OCI-LY7 (cell line): ENCODE measurements around the gene MED27.

ENCODE experiments used
- CTCF ChIP-seq: fragments of 200-600 bp; sonication (generic); conservative IDR thresholded peaks from 2 replicates; pipeline ENCODE4 v1.5.1; 2014; ENCODE audit warnings: mild to moderate bottlenecking, antibody characterized with exemption, low read length, moderate library complexity, mixed read lengths
- EZH2phosphoT487 ChIP-seq: fragments of 200-600 bp; sonication (generic); IDR thresholded peaks from 2 replicates; pipeline ENCODE4 v1.6.1; 2018; ENCODE audit warnings: low read depth, borderline replicate concordance, mild to moderate bottlenecking, mixed run types, antibody characterized with exemption, low read length, moderate library complexity, mixed read lengths

- TF ChIP-seq CTCF (no peak), EZH2phosphoT487 (no peak)
Observed at GRCh38 chr9:131961496-131961880, 118.2 kb downstream of the MED27 start.
